A673 (cell line): ENCODE measurements around the gene TLE2. TPM values are rescaled to one million over a fixed set of nuclear protein-coding genes. Genes with fewer than 3 reads are reported as not detected.

Source experiments
- BruUV-seq: library from RNA; stranded (reverse); fragments of 400-500 nt; replicated peaks from 2 replicates; lab custom pipeline; 2021; lab: Mats Ljungman, UMichigan
- CTCF ChIA-PET: fragments of 300-600 bp; sonication (Branson Sonifier 250); formaldehyde crosslinking; loops from one replicate; lab custom pipeline; 2022; ENCODE audit warnings: antibody characterized with exemption; lab: Charles Lee
- POLR2A ChIA-PET: fragments of 300-600 bp; sonication (Branson Sonifier 250); formaldehyde crosslinking; loops from one replicate; lab custom pipeline; 2022; ENCODE audit warnings: antibody characterized with exemption; ENCODE audit not compliant: low non-redundant PET; lab: Charles Lee
- DNase-seq: peaks from one replicate; pipeline ENCODE4 v3.0.0-alpha.2; 2015; ENCODE audit warnings: low spot score
- H3K27ac ChIP-seq: fragments of 200-600 bp; sonication (generic); 2 replicates; pipeline ENCODE4 v1.5.1; 2016; ENCODE audit warnings: mixed run types, low read depth, mild to moderate bottlenecking, mixed read lengths, antibody characterized with exemption, low read length; ENCODE audit not compliant: poor library complexity, severe bottlenecking
- H3K27me3 ChIP-seq: fragments of 200-600 bp; sonication (generic); replicated peaks from 2 replicates; pipeline ENCODE4 v1.6.1; 2017; ENCODE audit warnings: mixed run types, low read depth, mild to moderate bottlenecking, mixed read lengths, antibody characterized with exemption, low read length; ENCODE audit not compliant: insufficient read depth, poor library complexity
- H3K36me3 ChIP-seq: fragments of 200-600 bp; sonication (generic); 2 replicates; pipeline ENCODE4 v1.6.1; 2016; ENCODE audit warnings: mixed run types, mild to moderate bottlenecking, mixed read lengths, antibody characterized with exemption, low read length; ENCODE audit not compliant: insufficient read depth, poor library complexity, severe bottlenecking
- H3K4me1 ChIP-seq: fragments of 200-600 bp; sonication (generic); 2 replicates; pipeline ENCODE4 v1.6.1; 2017; ENCODE audit warnings: mixed run types, mild to moderate bottlenecking, mixed read lengths, antibody characterized with exemption, low read length; ENCODE audit not compliant: insufficient read depth, poor library complexity, severe bottlenecking
- H3K4me3 ChIP-seq: fragments of 200-600 bp; sonication (generic); 2 replicates; pipeline ENCODE4 v1.5.1; 2016; ENCODE audit warnings: low read depth, mixed run types, mild to moderate bottlenecking, mixed read lengths, low read length; ENCODE audit not compliant: poor library complexity, severe bottlenecking
- H3K9me3 ChIP-seq: fragments of 200-600 bp; sonication (generic); 2 replicates; pipeline ENCODE4 v1.6.1; 2016; ENCODE audit warnings: mixed run types, low read depth, mild to moderate bottlenecking, mixed read lengths, antibody characterized with exemption, low read length; ENCODE audit not compliant: poor library complexity, severe bottlenecking
- CTCF ChIP-seq: fragments of 300-800, 200-600 bp; sonication (generic); conservative IDR thresholded peaks from 2 replicates; pipeline ENCODE4 v1.5.1; 2017; ENCODE audit warnings: low read depth, mild to moderate bottlenecking, antibody characterized with exemption, low read length, moderate library complexity, mixed read lengths
- EZH2 ChIP-seq: fragments of 200-600 bp; sonication (generic); IDR thresholded peaks from 2 replicates; pipeline ENCODE4 v1.6.1; 2017; ENCODE audit warnings: borderline replicate concordance, low read depth, mild to moderate bottlenecking, mixed read lengths, antibody characterized with exemption, low read length; ENCODE audit not compliant: poor library complexity, severe bottlenecking
- intact Hi-C: fragments of 100-400 bp; cut with micrococcal nuclease; formaldehyde crosslinking; loops from one replicate; pipeline ENCODE4 v1.10.0; 2022; ENCODE audit not compliant: unreplicated experiment
- total RNA-seq: library from RNA; stranded (reverse); gene quantifications from 2 replicates; pipeline ENCODE4 v1.2.3, GENCODE V29; 2021

The TLE2 gene
- total RNA-seq, 1 experiment from 2014 or later: 10.8 TPM

GRCh38 chr19:2977001-2977745 is 51.9 kb downstream of the TLE2 start, which contains the start of gene TLE6:
Gene TLE6, plus strand, starts transcription at chr19:2977564. Its CDS starts 670 bp downstream, at chr19:2978234.
- TF ChIP-seq EZH2 (no peak), CTCF (no peak)
- peak; percentile 95 for DNase-seq
- Histone ChIP-seq H3K9me3 (no peaks in the 10 kb centered on the region), H3K27me3 (no peaks in the 10 kb centered on the region), H3K27ac (no peak within 1 kb of the TSS), H3K36me3 (no peaks in the 10 kb centered on the region), H3K4me3 (peak within 1 kb of the TSS; percentile 43), H3K4me1 (peaks cover 29% of the 10 kb centered on the region)
- intact Hi-C loops: no loop called here
- CTCF ChIA-PET: interaction anchor here (0.6 kb wide), 1 partner anchor 508 kb away, joined by 3 read pairs; no protein-coding TSS in a partner anchor
- BruUV-seq: no TSS peak
- POLR2A ChIA-PET: no interaction called here

GRCh38 chr19:2976609-2977000 is 52.5 kb downstream of the TLE2 start:
- BruUV-seq: no TSS peak
- intact Hi-C loops: no loop called here
- TF ChIP-seq CTCF (no peak), EZH2 (no peak)
- ChIA-PET CTCF (interaction anchor here (0.6 kb wide), 1 partner anchor 508 kb away, joined by 3 read pairs; no protein-coding TSS in a partner anchor), POLR2A (no interaction called here)
- no peak overlapping the region for H3K27ac ChIP-seq
- peak overlapping the region; percentile 43 for H3K4me3 ChIP-seq
- no peak for DNase-seq
- H3K9me3 ChIP-seq: no peaks in the 10 kb centered on the region
- H3K36me3 ChIP-seq: no peaks in the 10 kb centered on the region
- no peaks in the 10 kb centered on the region for H3K27me3 ChIP-seq
- H3K4me1 ChIP-seq: peaks cover 23% of the 10 kb centered on the region

- Histone ChIP-seq H3K9me3 (no peaks in the 10 kb centered on the region), H3K4me1 (peaks cover 19% of the 10 kb centered on the region), H3K27me3 (no peaks in the 10 kb centered on the region), H3K4me3 (no peak overlapping the region), H3K27ac (no peak overlapping the region), H3K36me3 (no peaks in the 10 kb centered on the region)
- intact Hi-C loops: no loop called here
- ChIA-PET CTCF (no interaction called here), POLR2A (no interaction called here)
- DNase-seq: peak; percentile 45
- TF ChIP-seq CTCF: no peak
- TF ChIP-seq EZH2: no peak
- no TSS peak for BruUV-seq
Measured at GRCh38 chr19:2974342-2975041, 54.6 kb downstream of the TLE2 start.
